Heart left ventricle (tissue), 16 donors: ENCODE data around the gene MYH7B. TPM values are rescaled to one million over a fixed set of nuclear protein-coding genes. Genes with fewer than 3 reads are reported as not detected.

Source experiments
- ATAC-seq, 4 donors: fragments of 200-7000 bp; cut with Tn5 transposase; one replicate each; pipeline ENCODE4 v1.9.1; 2020 to 2022; ENCODE audit warnings: moderate library complexity in 4 of 4, mild to moderate bottlenecking in 3 of 4, moderate number of reproducible peaks in 1 of 4
- DNase-seq, 5 donors: peaks; one replicate each; pipeline ENCODE4 v3.0.0-alpha.2; 2020
- H3K27ac ChIP-seq, 12 donors: fragments of 200-600 bp; sonication (generic) in 4 of 12; one replicate each; pipeline versions ENCODE4 v1.5.0 to v1.8.0; 2016 to 2022; ENCODE audit warnings: mild to moderate bottlenecking in 2 of 12
- H3K27me3 ChIP-seq, 9 donors: fragments of 200-600 bp; sonication (generic) in 2 of 9; one replicate each; pipeline versions ENCODE4 v1.5.1 to v1.8.0; 2016 to 2022; ENCODE audit warnings: mild to moderate bottlenecking in 3 of 9
- H3K36me3 ChIP-seq, 9 donors: fragments of 200-600 bp; sonication (generic) in 2 of 9; one replicate each; pipeline versions ENCODE4 v1.5.0 to v1.8.0; 2018 to 2022; ENCODE audit warnings: mild to moderate bottlenecking in 2 of 9
- H3K4me1 ChIP-seq, 12 donors: fragments of 200-600 bp; sonication (generic) in 4 of 12; one replicate each; pipeline versions ENCODE4 v1.5.0 to v1.8.0; 2016 to 2022; ENCODE audit warnings: mild to moderate bottlenecking in 3 of 12
- H3K4me3 ChIP-seq, 12 donors: fragments of 200-600 bp; sonication (generic) in 4 of 12; one replicate each; pipeline versions ENCODE4 v1.5.0 to v1.8.0; 2017 to 2022; ENCODE audit warnings: mild to moderate bottlenecking in 9 of 12, moderate library complexity in 4 of 12
- H3K9me3 ChIP-seq, 12 donors: fragments of 200-600 bp; sonication (generic) in 4 of 12; one replicate each; pipeline versions ENCODE4 v1.5.0 to v1.8.0; 2016 to 2022; ENCODE audit warnings: mild to moderate bottlenecking in 1 of 12
- CTCF ChIP-seq, 12 donors: fragments of 200-600 bp; sonication (generic) in 4 of 12; IDR thresholded peaks; one replicate each; pipeline versions ENCODE4 v1.5.0 to v1.8.0; 2018 to 2022; ENCODE audit warnings: antibody characterized with exemption in 12 of 12, mild to moderate bottlenecking in 5 of 12
- POLR2A ChIP-seq, 2 donors: fragments of 450-650 bp; IDR thresholded peaks; one replicate each; pipeline ENCODE4 v1.6.1; 2017; ENCODE audit warnings: antibody characterized with exemption in 2 of 2, mild to moderate bottlenecking in 2 of 2, moderate library complexity in 2 of 2
- WGBS, 4 donors: extraction: QIAGEN DNeasy Blood & Tissue Kit in 2 of 4; methylation state at CpG; one replicate each; pipeline versions ENCODE4 v1.1.5 to v1.1.7; 2013 to 2018; 5-methylcytosine and 5-hydroxymethylcytosine counted together
- intact Hi-C, 10 donors: fragments of 100-400 bp; cut with DNase I; formaldehyde crosslinking; loops; one replicate each; pipeline versions ENCODE4 v1.11.1 to v1.14.2; 2022
- polyA plus RNA-seq, 2 donors: library from polyadenylated mRNA; stranded (reverse); fragments of 200-250 nt; gene quantifications; one replicate each; pipeline ENCODE4 v1.2.3, GENCODE V29; 2013
- total RNA-seq, 9 donors: library from RNA; depleted of rRNA in 2 of 9; stranded (reverse); fragments of >200 nt in 2 of 9; fragmentation: NEBNext Ultra II Directional in 3 of 9; extraction: Animal tissue kit (Norgen Biotek cat#: 25700) in 3 of 9; gene quantifications; one replicate each; pipeline versions ENCODE4 v1.1.0 to v1.2.4, GENCODE V29; 2016 to 2023
- donor health status: ischemic (EF 13 %, LVEDD 7.1; RV severe dilation, severe dysfunction).
- donor health status: healthy with polysubstance abuse.
- donor health status: DM: no; HTN: yes; CAD: no.
- donor health status: DM: no; HTN: no; CAD: no.
- donor health status: ischemic (EF 25% LVEDD 6.9; RV normal size, moderate dysfunction).
- donor health status: ischemic (EF 25% LVEDD 5.7; RV mildly dilated, moderate dysfunction).
- donor health status: healthy.
- donor health status: DM: yes; HTN: yes; CAD: no.
- donor health status: ischemic (EF 35%, LVEDD 5.7; RV mildly dilated, moderate dysfunction).
- donor health status: nonischemic (EF 11% LVEDD 7.7; RV severe dilation, severe dysfunction).
- donor health status: DM: yes; HTN: yes; CAD: no.
- donor health status: PGD.
- donor health status: ischemic (EF 29% LVEDD 5.4; RV normal size, mild dysfunction).
- donor health status: nonischemic (EF 23%, LVEDD 6.1; RV moderate dilation, normal function).

Gene MYH7B
- total and polyA plus RNA-seq, 11 donors: 12.8 to 448 (median 144) TPM

- no peaks in the 10 kb centered on the region for H3K27me3 ChIP-seq
- no peak for ATAC-seq
Observed at GRCh38 chr20:34968042-34968775, 12.5 kb downstream of the MYH7B start.

GRCh38 chr20:34970193-34970840, 14.6 kb downstream of the MYH7B start:
- Histone ChIP-seq H3K9me3 (no peaks in the 10 kb centered on the region), H3K27me3 (no peaks in the 10 kb centered on the region), H3K4me1 (peaks cover 0 to 27% (median 7%) of the 10 kb centered on the region in 12 donors), H3K4me3 (no peak overlapping the region), H3K36me3 (no peaks in the 10 kb centered on the region), H3K27ac (peak overlapping the region in 4 of 12 donors; percentile 8 to 78 (median 66))
- ATAC-seq: peak in 2 of 4 donors; percentile 24 to 51
- 63 to 71% (median 69%) methylated on average over 6 to 7 of the region's 7 CpGs for WGBS, 4 donors
- intact Hi-C loops: no loop called here
- no peak for DNase-seq
- TF ChIP-seq POLR2A (IDR thresholded peaks at IDR 0.05) (no peak), CTCF (IDR thresholded peaks at IDR 0.05) (no peak)

More at GRCh38 chr20:34968042-34968775, 12.5 kb downstream of the MYH7B start:
- Histone ChIP-seq H3K27ac (peak overlapping the region in 8 of 12 donors; percentile 55 to 84 (median 74)), H3K36me3 (no peaks in the 10 kb centered on the region), H3K9me3 (no peaks in the 10 kb centered on the region), H3K4me3 (no peak overlapping the region), H3K4me1 (peaks cover 0 to 27% (median 7%) of the 10 kb centered on the region in 12 donors)
- WGBS, 4 donors: 51 to 61% (median 58%) methylated on average over 7 of the region's 7 CpGs
- DNase-seq: no peak
- intact Hi-C loops: loop anchor here in 1 of 10 donors (5.0 kb wide), 1 partner anchor 39 kb away; no protein-coding TSS in a partner anchor
- TF ChIP-seq POLR2A (IDR thresholded peaks at IDR 0.05) (no peak), CTCF (IDR thresholded peaks at IDR 0.05) (no peak)

DNA sequence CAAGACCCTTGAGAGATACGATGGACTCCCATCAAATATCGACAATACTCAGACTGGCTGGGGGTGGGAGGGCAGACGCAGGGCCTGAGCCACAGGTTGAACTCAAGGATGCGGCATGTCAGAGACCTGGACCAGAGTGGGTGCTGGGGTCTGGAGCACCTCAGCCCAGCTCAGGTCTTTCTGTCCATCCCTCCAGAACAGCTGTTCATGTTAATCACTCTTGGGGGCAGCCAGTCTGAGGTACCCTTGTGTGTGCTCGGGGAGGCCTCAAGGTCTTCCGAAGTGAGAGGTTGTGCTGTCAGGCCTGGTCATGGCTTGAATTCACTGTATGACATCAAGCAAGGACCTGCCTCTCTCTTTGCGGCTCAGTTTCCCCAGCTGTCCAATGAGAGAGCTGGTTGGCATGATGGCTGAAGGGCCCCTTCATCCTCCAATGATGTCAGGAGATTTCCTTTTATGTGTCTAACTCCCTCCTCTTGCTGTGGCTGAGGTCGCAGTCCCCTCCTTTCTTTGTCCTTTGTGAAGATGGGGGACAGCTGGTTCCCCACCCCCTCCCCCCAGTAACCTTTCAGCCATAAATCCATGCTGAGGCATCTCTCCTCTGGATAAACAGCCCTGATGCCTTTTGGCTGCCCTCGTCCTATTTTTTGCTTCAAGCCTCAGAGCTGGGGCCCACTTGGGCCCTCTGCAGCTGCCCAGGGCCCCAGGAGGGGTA, 15.3 kb downstream of the MYH7B start:
- DNase-seq (no peak), ATAC-seq (no peak)
- Histone ChIP-seq H3K9me3 (no peaks in the 10 kb centered on the region), H3K27ac (peak overlapping the region in 1 of 12 donors; percentile 78), H3K36me3 (no peaks in the 10 kb centered on the region), H3K4me3 (no peak overlapping the region), H3K27me3 (no peaks in the 10 kb centered on the region), H3K4me1 (peaks cover 0 to 27% (median 7%) of the 10 kb centered on the region in 12 donors)
- intact Hi-C loops: no loop called here
- WGBS, 4 donors: 92 to 95% (median 93%) methylated on average over 9 of the region's 9 CpGs
- TF ChIP-seq CTCF (IDR thresholded peaks at IDR 0.05) (no peak), POLR2A (IDR thresholded peaks at IDR 0.05) (no peak)
